B cell (primary cell): Measurements from ENCODE around the gene TFF3. TPM values are rescaled to one million over a fixed set of nuclear protein-coding genes. Genes with fewer than 3 reads are reported as not detected.

Experiments used
- ATAC-seq: fragments of 200-7000 bp; cut with Tn5 transposase; one replicate; pipeline ENCODE4 v1.10.0; 2021; ENCODE audit warnings: low read depth, mild to moderate bottlenecking, moderate number of reproducible peaks, moderate library complexity
- CTCF ChIA-PET: fragments of 350-600 bp; sonication (Branson Sonifier 250); formaldehyde crosslinking; loops from one replicate; lab custom pipeline; 2021; ENCODE audit warnings: antibody characterized with exemption, inconsistent platforms; lab: Charles Lee
- POLR2A ChIA-PET: fragments of 350-600 bp; sonication (Branson Sonifier 250); formaldehyde crosslinking; loops from one replicate; lab custom pipeline; 2021; ENCODE audit warnings: antibody characterized with exemption; lab: Charles Lee
- DNase-seq: peaks from one replicate; pipeline ENCODE4 v3.0.0; 2013
- H2AFZ ChIP-seq: 2 replicates; pipeline ENCODE4 v1.6.1; 2012; ENCODE audit warnings: mild to moderate bottlenecking, low read depth, low read length; ENCODE audit not compliant: insufficient read depth, poor library complexity, severe bottlenecking
- H3K27ac ChIP-seq, 2 donors: 1 replicate in 1 of 2; 2 replicates in 1 of 2; pipeline ENCODE4 v1.5.1; 2012 to 2013; ENCODE audit warnings: low read length in 2 of 2, mild to moderate bottlenecking in 2 of 2, moderate library complexity in 1 of 2
- H3K27me3 ChIP-seq, 4 experiments: fragments of 200-600 bp in 1 of 4; sonication (generic) in 1 of 4; replicated peaks in 1 of 4; 1 replicate in 2 of 4; 2 replicates in 2 of 4; pipeline versions ENCODE4 v1.6.1 to v1.7.0; 2013 to 2016; ENCODE audit warnings: low read length in 3 of 4, mild to moderate bottlenecking in 2 of 4, mixed read lengths in 1 of 4, moderate library complexity in 1 of 4; ENCODE audit not compliant: insufficient read depth in 4 of 4, control insufficient read depth in 3 of 4; ENCODE audit errors: control extremely low read depth in 1 of 4
- H3K36me3 ChIP-seq, 2 experiments: replicated peaks in 1 of 2; 1 replicate in 1 of 2; 2 replicates in 1 of 2; pipeline versions ENCODE4 v1.6.1 to v1.7.1; 2013; ENCODE audit warnings: low read length in 1 of 2; ENCODE audit not compliant: insufficient read depth in 2 of 2, control insufficient read depth in 1 of 2; ENCODE audit errors: control extremely low read depth in 1 of 2, extremely low read depth in 1 of 2
- H3K4me1 ChIP-seq, 2 donors: fragments of 200-600 bp in 1 of 2; sonication (generic) in 1 of 2; 1 replicate in 1 of 2; 2 replicates in 1 of 2; pipeline versions ENCODE4 v1.5.1 to v1.6.1; 2013 to 2017; ENCODE audit warnings: low read length in 2 of 2; ENCODE audit not compliant: control insufficient read depth in 2 of 2, insufficient read depth in 2 of 2
- H3K4me2 ChIP-seq: replicated peaks from 2 replicates; pipeline ENCODE3; 2012; ENCODE audit warnings: mild to moderate bottlenecking, low read depth, low read length; ENCODE audit not compliant: poor library complexity, severe bottlenecking
- H3K4me3 ChIP-seq, 5 experiments: fragments of 200-600 bp in 1 of 5; sonication (generic) in 1 of 5; 1 replicate in 3 of 5; 2 replicates in 2 of 5; pipeline versions ENCODE4 v1.5.1 to v1.7.0; 2011 to 2016; ENCODE audit warnings: low read length in 4 of 5, mild to moderate bottlenecking in 4 of 5, low read depth in 2 of 5, control low read depth in 1 of 5, moderate library complexity in 1 of 5; ENCODE audit not compliant: insufficient read depth in 1 of 5; ENCODE audit errors: control extremely low read depth in 1 of 5, extremely low read depth in 1 of 5
- H3K79me2 ChIP-seq: fragments of 200-600 bp; sonication (generic); one replicate; pipeline ENCODE4 v1.6.0; 2016; ENCODE audit warnings: low read length; ENCODE audit not compliant: control insufficient read depth, insufficient read depth
- H3K9ac ChIP-seq: fragments of 200-600 bp; sonication (generic); 2 replicates; pipeline ENCODE4 v1.6.1; 2017; ENCODE audit warnings: mild to moderate bottlenecking, low read length, moderate library complexity
- H3K9me3 ChIP-seq, 3 donors: one replicate each; pipeline versions ENCODE4 v1.6.1 to v1.7.1; 2013; ENCODE audit warnings: low read length in 2 of 3; ENCODE audit not compliant: control insufficient read depth in 2 of 3, insufficient read depth in 1 of 3; ENCODE audit errors: control extremely low read depth in 1 of 3
- H4K20me1 ChIP-seq: 2 replicates; pipeline ENCODE4 v1.6.0; 2012; ENCODE audit warnings: mild to moderate bottlenecking, low read length; ENCODE audit not compliant: insufficient read depth, control insufficient read depth, poor library complexity, severe bottlenecking
- H3K27ac Mint-ChIP-seq: one replicate; pipeline ENCODE4 v1.8.0; 2021; ENCODE audit warnings: mixed read lengths
- H3K27me3 Mint-ChIP-seq: one replicate; pipeline ENCODE4 v1.8.0; 2021; ENCODE audit warnings: mixed read lengths
- H3K4me1 Mint-ChIP-seq: one replicate; pipeline ENCODE4 v1.8.0; 2021; ENCODE audit warnings: mixed read lengths
- H3K4me3 Mint-ChIP-seq: one replicate; pipeline ENCODE4 v1.8.0; 2021; ENCODE audit warnings: mixed read lengths
- H3K9me3 Mint-ChIP-seq: one replicate; pipeline ENCODE4 v1.8.0; 2022; ENCODE audit warnings: mixed read lengths; ENCODE audit not compliant: insufficient read depth
- EZH2 ChIP-seq: IDR thresholded peaks from 2 replicates; pipeline ENCODE4 v1.6.1; 2012; ENCODE audit warnings: borderline replicate concordance, low read depth, mild to moderate bottlenecking, moderate library complexity, low read length; ENCODE audit not compliant: insufficient read depth, poor library complexity, severe bottlenecking
- WGBS: methylation state at CpG from one replicate; pipeline ENCODE4 v1.1.5; 2013; ENCODE audit warnings: missing lambda C conversion rate; ENCODE audit not compliant: insufficient coverage; 5-methylcytosine and 5-hydroxymethylcytosine counted together
- intact Hi-C: fragments of 100-400 bp; cut with micrococcal nuclease; formaldehyde crosslinking; loops from one replicate; pipeline ENCODE4 v1.10.0; 2022
- polyA plus RNA-seq: library from polyadenylated mRNA; depleted of rRNA; stranded (reverse); fragments of >200 nt; gene quantifications from 2 replicates; pipeline ENCODE4 v1.2.3, GENCODE V29; 2012
- total RNA-seq, 2 donors: library from RNA; stranded (reverse); fragments of 120-200 nt in 1 of 2; gene quantifications; 1 replicate in 1 of 2; 2 replicates in 1 of 2; pipeline versions ENCODE4 v1.2.3 to v1.2.4, GENCODE V29; 2013 to 2022
- TF ChIP-seq, protein P1 (sequence below): fragments of 200-600 bp; IDR thresholded peaks from one replicate; pipeline ENCODE4 v1.8.0; 2022; ENCODE audit warnings: antibody characterized with exemption, mild to moderate bottlenecking

Gene TFF3
- total and polyA plus RNA-seq, 2 donors (not counting 1 experiment from before 2014, with no cell fraction given): not detected

GRCh38 chr21:42321845-42322244 is 6.6 kb upstream of the TFF3 start:
- no peak for DNase-seq
- no peak overlapping the region for H3K27ac Mint-ChIP-seq
- H3K27ac ChIP-seq: no peak overlapping the region
- ChIA-PET CTCF (interaction anchor here (0.5 kb wide), 1 partner anchor 493 kb away, joined by 4 read pairs; no protein-coding TSS in a partner anchor), POLR2A (no interaction called here)
- no peaks in the 10 kb centered on the region for H3K36me3 ChIP-seq
- no peaks in the 10 kb centered on the region for H3K9me3 Mint-ChIP-seq
- no peaks in the 10 kb centered on the region for H4K20me1 ChIP-seq
- no peak overlapping the region for H3K4me3 Mint-ChIP-seq
- no peaks in the 10 kb centered on the region for H3K9me3 ChIP-seq
- H3K4me3 ChIP-seq: no peak overlapping the region
- H3K4me1 Mint-ChIP-seq: peaks cover 15% of the 10 kb centered on the region
- peaks cover 12 to 16% of the 10 kb centered on the region in 2 donors for H3K4me1 ChIP-seq
- H3K4me2 ChIP-seq: no peak overlapping the region
- H3K27me3 ChIP-seq: peaks cover 0 to 16% (median 5%) of the 10 kb centered on the region in 4 experiments
- 72% methylated on average over 4 of the region's 4 CpGs for WGBS
- H3K9ac ChIP-seq: no peak overlapping the region
- intact Hi-C loops: no loop called here
- peaks cover 31% of the 10 kb centered on the region for H3K27me3 Mint-ChIP-seq
- no peak overlapping the region for H2AFZ ChIP-seq
- no peak for ATAC-seq
- no peak for TF ChIP-seq EZH2
- TF ChIP-seq, protein P1, sequence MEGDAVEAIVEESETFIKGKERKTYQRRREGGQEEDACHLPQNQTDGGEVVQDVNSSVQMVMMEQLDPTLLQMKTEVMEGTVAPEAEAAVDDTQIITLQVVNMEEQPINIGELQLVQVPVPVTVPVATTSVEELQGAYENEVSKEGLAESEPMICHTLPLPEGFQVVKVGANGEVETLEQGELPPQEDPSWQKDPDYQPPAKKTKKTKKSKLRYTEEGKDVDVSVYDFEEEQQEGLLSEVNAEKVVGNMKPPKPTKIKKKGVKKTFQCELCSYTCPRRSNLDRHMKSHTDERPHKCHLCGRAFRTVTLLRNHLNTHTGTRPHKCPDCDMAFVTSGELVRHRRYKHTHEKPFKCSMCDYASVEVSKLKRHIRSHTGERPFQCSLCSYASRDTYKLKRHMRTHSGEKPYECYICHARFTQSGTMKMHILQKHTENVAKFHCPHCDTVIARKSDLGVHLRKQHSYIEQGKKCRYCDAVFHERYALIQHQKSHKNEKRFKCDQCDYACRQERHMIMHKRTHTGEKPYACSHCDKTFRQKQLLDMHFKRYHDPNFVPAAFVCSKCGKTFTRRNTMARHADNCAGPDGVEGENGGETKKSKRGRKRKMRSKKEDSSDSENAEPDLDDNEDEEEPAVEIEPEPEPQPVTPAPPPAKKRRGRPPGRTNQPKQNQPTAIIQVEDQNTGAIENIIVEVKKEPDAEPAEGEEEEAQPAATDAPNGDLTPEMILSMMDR: no peak
- no peaks in the 10 kb centered on the region for H3K79me2 ChIP-seq

- ATAC-seq: no peak
- TF ChIP-seq, protein P1: no peak
- TF ChIP-seq EZH2: no peak
- DNase-seq: no peak
- no peak overlapping the region for H3K27ac ChIP-seq
- intact Hi-C loops: no loop called here
- H3K4me1 ChIP-seq: peaks cover 12 to 16% of the 10 kb centered on the region in 2 donors
- H3K9ac ChIP-seq: no peak overlapping the region
- Mint-ChIP-seq H3K4me1 (peaks cover 15% of the 10 kb centered on the region), H3K4me3 (no peak overlapping the region), H3K27ac (no peak overlapping the region), H3K27me3 (peaks cover 31% of the 10 kb centered on the region), H3K9me3 (no peaks in the 10 kb centered on the region)
- no peaks in the 10 kb centered on the region for H3K9me3 ChIP-seq
- no peaks in the 10 kb centered on the region for H3K79me2 ChIP-seq
- H2AFZ ChIP-seq: no peak overlapping the region
- CTCF ChIA-PET: no interaction called here
- H3K4me3 ChIP-seq: no peak overlapping the region
- no peaks in the 10 kb centered on the region for H4K20me1 ChIP-seq
- no peaks in the 10 kb centered on the region for H3K36me3 ChIP-seq
- peaks cover 0 to 16% (median 5%) of the 10 kb centered on the region in 4 experiments for H3K27me3 ChIP-seq
- POLR2A ChIA-PET: no interaction called here
- 93% methylated on average over 10 of the region's 10 CpGs for WGBS
- no peak overlapping the region for H3K4me2 ChIP-seq
Observed at GRCh38 chr21:42321231-42321630, 6.0 kb upstream of the TFF3 start.
